RWPE2 (cell line): ENCODE measurements around the gene RAPGEF2.
"Not testable (repeated sequence)": the region's sequence is repeated elsewhere in the genome, so short reads cannot be mapped to it uniquely, and the experiment has no call there.

ENCODE experiments used
- ATAC-seq: fragments of 200-7000 bp; cut with Tn5 transposase; 3 replicates; pipeline ENCODE4 v1.9.1; 2021; ENCODE audit warnings: low read depth
- DNase-seq: peaks from one replicate; pipeline ENCODE4 v3.0.0-alpha.2; 2020; ENCODE audit warnings: low spot score
- H3K27ac ChIP-seq: fragments of 450-650 bp; 2 replicates; pipeline ENCODE4 v1.5.1; 2017; ENCODE audit warnings: mild to moderate bottlenecking; ENCODE audit not compliant: poor library complexity, severe bottlenecking
- H3K27me3 ChIP-seq: fragments of 250-450 bp; sonication (Bioruptor Pico); 2 replicates; pipeline ENCODE4 v1.5.1; 2021; ENCODE audit warnings: mild to moderate bottlenecking, moderate library complexity; ENCODE audit not compliant: insufficient read depth, poor library complexity, severe bottlenecking
- H3K36me3 ChIP-seq: fragments of 250-450 bp; sonication (Bioruptor Pico); 2 replicates; pipeline ENCODE4 v1.5.1; 2020; ENCODE audit warnings: low read depth, mild to moderate bottlenecking, moderate library complexity
- H3K4me1 ChIP-seq: fragments of 250-450 bp; sonication (Bioruptor Pico); 2 replicates; pipeline ENCODE4 v1.5.1; 2021; ENCODE audit warnings: mild to moderate bottlenecking, moderate library complexity; ENCODE audit not compliant: insufficient read depth, poor library complexity, severe bottlenecking
- H3K4me3 ChIP-seq: fragments of 250-450 bp; sonication (Bioruptor Pico); 2 replicates; pipeline ENCODE4 v1.5.1; 2021; ENCODE audit warnings: mild to moderate bottlenecking, moderate library complexity; ENCODE audit not compliant: severe bottlenecking
- H3K9me3 ChIP-seq: fragments of 250-450 bp; sonication (Bioruptor Pico); 2 replicates; pipeline ENCODE4 v1.5.1; 2021; ENCODE audit warnings: mild to moderate bottlenecking, moderate library complexity; ENCODE audit not compliant: severe bottlenecking
- TF ChIP-seq, protein P1 (sequence below): fragments of 450-650 bp; IDR thresholded peaks from one replicate; pipeline ENCODE4 v1.5.1; 2017; ENCODE audit warnings: mild to moderate bottlenecking, moderate library complexity; ENCODE audit not compliant: poor library complexity, severe bottlenecking

Gene RAPGEF2

DNA sequence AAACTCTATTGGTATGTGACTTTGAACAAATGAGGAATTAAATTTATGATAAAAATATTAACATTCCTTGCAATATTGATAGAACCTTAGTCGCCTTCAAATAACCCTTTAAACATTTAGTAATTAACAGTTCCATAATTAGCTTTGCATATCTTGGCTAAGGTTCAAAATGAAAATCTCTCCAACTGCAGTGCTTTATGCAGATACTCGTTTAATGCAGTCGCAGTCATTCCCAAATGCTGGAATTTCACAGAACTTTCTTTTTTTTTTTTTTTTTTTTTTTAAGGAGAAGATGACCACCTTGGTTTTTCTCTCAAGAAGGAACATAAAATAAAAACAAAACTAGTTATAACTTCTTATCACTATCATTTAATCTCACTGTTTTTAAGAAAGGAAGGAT is 5.2 kb downstream of the RAPGEF2 start:
- Histone ChIP-seq H3K9me3 (no peaks in the 10 kb centered on the region), H3K36me3 (no peaks in the 10 kb centered on the region), H3K4me1 (peaks cover 28% of the 10 kb centered on the region), H3K27ac (no peak overlapping the region), H3K27me3 (no peaks in the 10 kb centered on the region), H3K4me3 (no peak overlapping the region)
- no peak for DNase-seq
- TF ChIP-seq, protein P1, sequence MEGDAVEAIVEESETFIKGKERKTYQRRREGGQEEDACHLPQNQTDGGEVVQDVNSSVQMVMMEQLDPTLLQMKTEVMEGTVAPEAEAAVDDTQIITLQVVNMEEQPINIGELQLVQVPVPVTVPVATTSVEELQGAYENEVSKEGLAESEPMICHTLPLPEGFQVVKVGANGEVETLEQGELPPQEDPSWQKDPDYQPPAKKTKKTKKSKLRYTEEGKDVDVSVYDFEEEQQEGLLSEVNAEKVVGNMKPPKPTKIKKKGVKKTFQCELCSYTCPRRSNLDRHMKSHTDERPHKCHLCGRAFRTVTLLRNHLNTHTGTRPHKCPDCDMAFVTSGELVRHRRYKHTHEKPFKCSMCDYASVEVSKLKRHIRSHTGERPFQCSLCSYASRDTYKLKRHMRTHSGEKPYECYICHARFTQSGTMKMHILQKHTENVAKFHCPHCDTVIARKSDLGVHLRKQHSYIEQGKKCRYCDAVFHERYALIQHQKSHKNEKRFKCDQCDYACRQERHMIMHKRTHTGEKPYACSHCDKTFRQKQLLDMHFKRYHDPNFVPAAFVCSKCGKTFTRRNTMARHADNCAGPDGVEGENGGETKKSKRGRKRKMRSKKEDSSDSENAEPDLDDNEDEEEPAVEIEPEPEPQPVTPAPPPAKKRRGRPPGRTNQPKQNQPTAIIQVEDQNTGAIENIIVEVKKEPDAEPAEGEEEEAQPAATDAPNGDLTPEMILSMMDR: no peak
- ATAC-seq: no peak

DNA sequence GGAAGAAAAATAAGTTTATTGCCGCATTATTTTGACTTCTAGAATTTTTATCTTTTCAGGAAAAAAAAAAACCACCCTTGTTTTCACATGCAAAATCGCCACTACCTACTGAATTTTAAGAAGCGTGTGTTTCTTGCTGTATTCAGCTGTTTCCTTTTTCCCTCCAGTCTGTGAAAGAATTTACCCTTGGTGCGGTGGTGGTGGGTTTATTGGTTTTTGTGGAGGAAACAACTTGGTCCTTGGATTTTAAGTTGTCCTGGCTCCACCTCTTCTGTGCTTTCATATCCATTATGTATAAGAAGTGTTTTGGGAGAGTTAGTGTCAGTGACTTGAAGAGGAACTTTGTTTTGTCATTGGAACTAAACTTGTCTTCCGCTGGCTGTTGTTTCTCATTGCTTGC is 8.1 kb downstream of the RAPGEF2 start:
- no peak for ATAC-seq
- TF ChIP-seq, protein P1: no peak

DNA sequence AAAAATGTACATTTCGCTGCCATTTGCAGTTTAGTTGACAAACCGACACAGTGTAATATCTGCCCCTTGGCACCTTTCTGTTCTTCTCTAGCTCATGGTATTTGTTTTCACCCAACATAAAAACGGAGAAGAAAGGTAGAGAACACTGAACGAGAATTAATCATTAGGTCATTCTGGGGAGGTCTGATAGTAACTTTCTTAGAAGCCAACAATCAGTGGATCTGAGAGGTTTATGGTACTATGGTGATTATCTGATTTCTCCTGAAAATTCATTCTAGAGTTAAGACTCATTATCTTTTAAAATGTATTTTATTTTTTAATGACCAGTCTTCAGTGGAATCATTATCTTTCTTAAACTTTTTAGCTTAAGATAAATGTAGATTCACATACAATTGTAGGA is 8.5 kb downstream of the RAPGEF2 start:
- TF ChIP-seq, protein P1: no peak
- no peak for ATAC-seq
- DNase-seq: no peak

More for the DNA sequence above, 8.1 kb downstream of the RAPGEF2 start:
- no peak overlapping the region for H3K4me3 ChIP-seq
- no peaks in the 10 kb centered on the region for H3K27me3 ChIP-seq
- peaks cover 19% of the 10 kb centered on the region for H3K4me1 ChIP-seq
- H3K9me3 ChIP-seq: no peaks in the 10 kb centered on the region
- DNase-seq: no peak
- H3K27ac ChIP-seq: no peak overlapping the region
- H3K36me3 ChIP-seq: peaks cover 4% of the 10 kb centered on the region; the same call in 1 of the 2 replicates

DNA sequence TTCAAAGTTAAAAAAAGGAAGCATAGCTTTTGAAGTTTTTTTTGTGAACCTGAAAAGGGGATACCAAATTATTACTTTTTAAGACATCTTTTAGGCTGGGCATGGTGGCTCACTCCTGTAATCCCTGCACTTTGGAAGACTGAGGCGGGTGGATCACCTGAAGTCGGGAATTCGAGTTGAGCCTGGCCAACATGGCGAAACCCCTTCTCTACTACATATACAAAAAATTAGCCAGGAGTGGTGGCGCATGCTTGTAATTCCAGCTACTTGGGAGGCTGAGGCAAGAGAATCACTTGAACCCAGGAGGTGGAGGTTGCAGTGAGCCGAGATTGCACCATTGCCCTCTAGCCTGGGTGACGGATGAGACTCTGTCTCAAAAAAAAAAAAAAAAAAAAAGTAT is 10.5 kb downstream of the RAPGEF2 start:
- not testable (repeated sequence) for DNase-seq, H3K36me3 ChIP-seq, H3K4me1 ChIP-seq, H3K27ac ChIP-seq, ATAC-seq, H3K27me3 ChIP-seq, H3K4me3 ChIP-seq, H3K9me3 ChIP-seq

More for the DNA sequence above, 8.5 kb downstream of the RAPGEF2 start:
- H3K4me1 ChIP-seq: peaks cover 14% of the 10 kb centered on the region
- peaks cover 4% of the 10 kb centered on the region; the same call in 1 of the 2 replicates for H3K36me3 ChIP-seq
- H3K27ac ChIP-seq: no peak overlapping the region
- no peaks in the 10 kb centered on the region for H3K27me3 ChIP-seq
- no peaks in the 10 kb centered on the region for H3K9me3 ChIP-seq
- H3K4me3 ChIP-seq: no peak overlapping the region

DNA sequence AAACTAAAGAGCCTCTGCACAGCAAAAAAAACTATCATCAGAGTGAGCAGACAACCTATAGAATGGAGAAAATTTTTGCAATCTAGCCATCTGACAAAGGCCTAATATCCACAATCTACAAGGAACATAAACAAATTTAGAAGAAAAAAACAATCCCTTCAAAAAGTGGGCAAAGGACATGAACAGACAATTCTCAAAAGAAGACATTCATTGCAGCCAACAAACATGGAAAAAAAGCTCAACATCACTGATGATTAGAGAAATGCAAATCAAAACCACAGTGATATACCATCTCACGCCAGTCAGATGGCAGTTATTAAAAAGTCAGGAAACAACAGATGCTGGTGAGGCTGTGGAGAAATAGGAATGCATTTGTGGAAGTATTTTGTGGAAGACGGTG is 13.2 kb downstream of the RAPGEF2 start:
- H3K27ac ChIP-seq, H3K9me3 ChIP-seq, H3K36me3 ChIP-seq, H3K4me1 ChIP-seq, DNase-seq, ATAC-seq, H3K27me3 ChIP-seq, H3K4me3 ChIP-seq: not testable (repeated sequence)

DNA sequence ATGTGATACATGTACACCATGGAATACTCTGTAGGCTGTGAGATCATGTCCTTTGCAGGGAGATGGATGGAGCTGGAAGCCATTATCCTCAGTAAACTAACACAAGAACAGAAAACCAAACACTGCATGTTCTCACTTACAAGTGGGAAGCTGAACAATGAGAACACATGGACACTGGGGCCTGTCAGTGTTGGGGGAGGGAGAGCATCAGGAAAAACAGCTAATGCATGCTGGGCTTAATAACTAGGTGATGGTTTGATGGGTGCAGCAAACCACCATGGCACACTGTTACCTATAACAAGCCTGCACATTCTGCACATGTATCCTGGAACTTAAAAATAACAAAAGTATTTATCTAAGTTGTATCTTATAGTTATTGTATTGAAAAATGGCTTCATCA is 13.8 kb downstream of the RAPGEF2 start:
- not testable (repeated sequence) for H3K27ac ChIP-seq, H3K9me3 ChIP-seq, ATAC-seq, H3K36me3 ChIP-seq, H3K4me1 ChIP-seq, H3K4me3 ChIP-seq, DNase-seq, H3K27me3 ChIP-seq
